NCI-H1105 treated with DMSO at 0.1 percent for 48 hours (cell line): Measurements from ENCODE around the gene USP14.
A peak's percentile ranks its signal among the peaks of the same experiment; 100 is the strongest.

ENCODE experiments used
- DNase-seq: peaks from one replicate; lab custom pipeline; 2025; lab: John Stamatoyannopoulos, UW

USP14 gene

GRCh38 chr18:159933-160332 is 1.6 kb downstream of the USP14 start:
- DNase-seq: no peak

GRCh38 chr18:160831-161570 is 2.6 kb downstream of the USP14 start:
- DNase-seq: no peak

- no peak for DNase-seq
Measured at GRCh38 chr18:172361-172760, 14.0 kb downstream of the USP14 start.

- DNase-seq: no peak
Measured at GRCh38 chr18:179499-179898, 21.1 kb downstream of the USP14 start.

- DNase-seq: no peak
Measured at GRCh38 chr18:181711-182110, 23.4 kb downstream of the USP14 start.

GRCh38 chr18:183769-184168 is 25.4 kb downstream of the USP14 start:
- peak; percentile 36 for DNase-seq

- DNase-seq: no peak
Measured at GRCh38 chr18:189254-189653, 30.9 kb downstream of the USP14 start.

- no peak for DNase-seq
Measured at GRCh38 chr18:191725-192124, 33.4 kb downstream of the USP14 start.

- DNase-seq: no peak
Measured at GRCh38 chr18:192801-193200, 34.4 kb downstream of the USP14 start.

GRCh38 chr18:195651-196050 is 37.3 kb downstream of the USP14 start:
- DNase-seq: no peak

GRCh38 chr18:199214-199613 is 40.9 kb downstream of the USP14 start:
- DNase-seq: no peak

- no peak for DNase-seq
Measured at GRCh38 chr18:199768-200167, 41.4 kb downstream of the USP14 start.

GRCh38 chr18:210075-210474 is 51.7 kb downstream of the USP14 start:
- DNase-seq: no peak

GRCh38 chr18:210733-211132 is 52.4 kb downstream of the USP14 start:
- DNase-seq: no peak

GRCh38 chr18:211582-211981 is 53.2 kb downstream of the USP14 start:
- DNase-seq: no peak

GRCh38 chr18:212780-213179 is 54.4 kb downstream of the USP14 start:
- no peak for DNase-seq

GRCh38 chr18:213505-213904 is 55.1 kb downstream of the USP14 start:
- no peak for DNase-seq

- DNase-seq: no peak
Measured at GRCh38 chr18:213966-214365, 55.6 kb downstream of the USP14 start.

GRCh38 chr18:215448-216010 is 57.2 kb downstream of the USP14 start:
- no peak for DNase-seq

- no peak for DNase-seq
Measured at GRCh38 chr18:217532-218336, 59.4 kb downstream of the USP14 start.

GRCh38 chr18:220708-221107 is 62.4 kb downstream of the USP14 start:
- no peak for DNase-seq

- no peak for DNase-seq
Measured at GRCh38 chr18:225745-226144, 67.4 kb downstream of the USP14 start.

GRCh38 chr18:227374-227773 is 69.0 kb downstream of the USP14 start:
- DNase-seq: no peak
